Spleen (tissue), 7 donors: Measurements from ENCODE around the gene IGSF6.

Experiments used
- POLR2A ChIP-seq, 3 donors: fragments of 450-650 bp; IDR thresholded peaks; one replicate each; pipeline ENCODE4 v1.5.1; 2017; ENCODE audit warnings: antibody characterized with exemption in 3 of 3, mild to moderate bottlenecking in 1 of 3
- POLR2AphosphoS5 ChIP-seq, 3 donors: sonication (generic); formaldehyde crosslinking; IDR thresholded peaks; one replicate each; pipeline ENCODE4 v1.5.1; 2017; ENCODE audit warnings: antibody characterized with exemption in 3 of 3
- TF ChIP-seq, protein P1 (sequence below), 11 experiments: fragments of 200-600 bp in 7 of 11; fragments of 450-650 bp in 4 of 11; sonication (generic) in 4 of 11; IDR thresholded peaks in 8 of 11; conservative IDR thresholded peaks in 3 of 11; 1 replicate in 7 of 11; 2 replicates in 4 of 11; pipeline versions ENCODE4 v1.4.0 to v1.8.0; 2016 to 2021; ENCODE audit warnings: antibody characterized with exemption in 11 of 11, inconsistent platforms in 4 of 11, mild to moderate bottlenecking in 1 of 11
- donor health status: DM: no; HTN: no; CAD: no; lungs with moderate emphysema.
- donor health status: DM: no; HTN: no; CAD: no.
- donor health status: DM: no; HTN: no; CAD: no.

DNA sequence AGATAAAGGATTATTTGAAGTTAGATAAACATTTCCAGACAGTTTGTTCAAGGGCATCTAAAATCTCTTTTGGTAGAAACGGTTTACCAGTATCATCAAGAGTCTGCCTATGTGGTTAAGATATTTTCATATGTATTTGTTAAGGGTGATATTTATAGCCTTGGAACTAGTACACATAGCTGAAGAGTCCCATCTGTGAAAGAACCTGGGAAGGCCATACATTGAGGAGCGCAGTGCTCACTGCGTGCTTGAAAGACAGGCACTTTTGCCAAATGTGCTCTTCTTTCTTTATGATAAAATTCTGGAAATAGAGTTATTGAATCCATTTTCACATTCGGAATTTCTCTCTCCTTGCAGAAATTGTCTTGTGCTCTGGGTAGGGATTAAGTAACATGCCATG, 7.7 kb downstream of the IGSF6 start:
- TF ChIP-seq, protein P1, sequence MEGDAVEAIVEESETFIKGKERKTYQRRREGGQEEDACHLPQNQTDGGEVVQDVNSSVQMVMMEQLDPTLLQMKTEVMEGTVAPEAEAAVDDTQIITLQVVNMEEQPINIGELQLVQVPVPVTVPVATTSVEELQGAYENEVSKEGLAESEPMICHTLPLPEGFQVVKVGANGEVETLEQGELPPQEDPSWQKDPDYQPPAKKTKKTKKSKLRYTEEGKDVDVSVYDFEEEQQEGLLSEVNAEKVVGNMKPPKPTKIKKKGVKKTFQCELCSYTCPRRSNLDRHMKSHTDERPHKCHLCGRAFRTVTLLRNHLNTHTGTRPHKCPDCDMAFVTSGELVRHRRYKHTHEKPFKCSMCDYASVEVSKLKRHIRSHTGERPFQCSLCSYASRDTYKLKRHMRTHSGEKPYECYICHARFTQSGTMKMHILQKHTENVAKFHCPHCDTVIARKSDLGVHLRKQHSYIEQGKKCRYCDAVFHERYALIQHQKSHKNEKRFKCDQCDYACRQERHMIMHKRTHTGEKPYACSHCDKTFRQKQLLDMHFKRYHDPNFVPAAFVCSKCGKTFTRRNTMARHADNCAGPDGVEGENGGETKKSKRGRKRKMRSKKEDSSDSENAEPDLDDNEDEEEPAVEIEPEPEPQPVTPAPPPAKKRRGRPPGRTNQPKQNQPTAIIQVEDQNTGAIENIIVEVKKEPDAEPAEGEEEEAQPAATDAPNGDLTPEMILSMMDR (IDR thresholded peaks at IDR 0.05 in 8 of 11, conservative IDR thresholded peaks at IDR 0.05 in 3 of 11), result no peak
- TF ChIP-seq POLR2A (IDR thresholded peaks at IDR 0.05) (no peak), POLR2AphosphoS5 (IDR thresholded peaks at IDR 0.05) (no peak)
